ENCODE measurements around the gene ACOT11. TPM values are rescaled to one million over a fixed set of nuclear protein-coding genes. Genes with fewer than 3 reads are reported as not detected.

Gene ACOT11
- total and polyA plus RNA-seq, 2 donors (not counting 1 experiment from before 2014, with no cell fraction given), result 0.73 to 2.5 TPM

DNA sequence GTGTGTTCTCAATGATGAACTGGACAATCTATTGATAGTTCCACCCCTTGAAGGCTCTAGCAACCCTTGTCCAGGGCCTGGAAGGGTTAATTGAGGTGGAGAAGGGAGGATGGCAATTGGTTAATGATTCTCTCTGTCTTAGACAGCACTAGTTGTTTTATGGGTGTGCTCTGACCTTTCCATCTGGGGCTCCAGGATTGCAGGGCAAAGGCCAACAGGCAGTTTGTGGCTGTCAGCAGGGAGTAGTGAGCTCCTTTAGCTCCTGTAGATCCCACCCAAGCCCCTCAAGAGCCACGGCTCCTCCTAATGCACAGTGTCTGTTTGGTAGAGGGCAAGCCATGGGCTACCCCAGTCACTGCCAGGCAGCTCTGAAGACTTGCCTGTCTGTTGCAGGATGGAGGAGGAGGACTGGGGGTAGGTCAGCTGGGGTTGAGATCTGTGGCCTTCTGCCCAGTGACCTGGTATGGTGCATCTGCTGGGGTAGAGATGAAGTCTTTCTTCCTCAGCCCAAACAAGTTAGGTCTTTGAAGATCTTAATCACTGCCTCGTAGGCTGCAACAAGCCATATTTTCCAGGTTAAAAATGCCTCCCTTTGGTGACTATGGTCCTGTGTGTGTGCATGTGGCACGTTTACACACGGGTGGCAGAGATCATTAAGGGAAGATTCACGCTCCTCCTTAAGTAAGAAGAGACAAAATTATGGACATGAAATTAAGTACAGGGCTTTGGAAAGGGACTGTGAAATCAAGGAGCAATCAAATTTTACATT is 101.3 kb downstream of the ACOT11 start:
- no peaks in the 10 kb centered on the region for H3K4me1 ChIP-seq (ENCODE audit: control insufficient read depth, extremely low read depth, insufficient read depth, low read length)
- H3K4me3 ChIP-seq (replicated peaks in 1 of 4; ENCODE audit: control extremely low read depth in 1 of 4, insufficient read depth in 1 of 4, low read depth in 3 of 4, low read length in 4 of 4), result no peak overlapping the region
- H4K20me1 ChIP-seq (ENCODE audit: control insufficient read depth, extremely low read depth, insufficient read depth, low read length), result no peaks in the 10 kb centered on the region
- H3K79me2 ChIP-seq (ENCODE audit: control insufficient read depth, insufficient read depth, low read length), result no peaks in the 10 kb centered on the region
- H2AFZ ChIP-seq (ENCODE audit: low read length), result no peak overlapping the region
- H3K27me3 ChIP-seq (ENCODE audit: control insufficient read depth, insufficient read depth, low read length), result peaks cover 13% of the 10 kb centered on the region
- no peak overlapping the region for H3K9ac ChIP-seq (ENCODE audit: insufficient read depth, low read length)
- no peaks in the 10 kb centered on the region for H3K9me3 ChIP-seq (ENCODE audit: control insufficient read depth, insufficient read depth, low read depth, low read length)
- H3K36me3 ChIP-seq (ENCODE audit: control insufficient read depth, insufficient read depth, low read length), result no peaks in the 10 kb centered on the region
- no peak overlapping the region for H3K4me2 ChIP-seq (ENCODE audit: extremely low read depth, insufficient read depth, low read length)
- no peak overlapping the region for H3K27ac ChIP-seq (ENCODE audit: insufficient read depth, low read length)
- TF ChIP-seq, protein P1, sequence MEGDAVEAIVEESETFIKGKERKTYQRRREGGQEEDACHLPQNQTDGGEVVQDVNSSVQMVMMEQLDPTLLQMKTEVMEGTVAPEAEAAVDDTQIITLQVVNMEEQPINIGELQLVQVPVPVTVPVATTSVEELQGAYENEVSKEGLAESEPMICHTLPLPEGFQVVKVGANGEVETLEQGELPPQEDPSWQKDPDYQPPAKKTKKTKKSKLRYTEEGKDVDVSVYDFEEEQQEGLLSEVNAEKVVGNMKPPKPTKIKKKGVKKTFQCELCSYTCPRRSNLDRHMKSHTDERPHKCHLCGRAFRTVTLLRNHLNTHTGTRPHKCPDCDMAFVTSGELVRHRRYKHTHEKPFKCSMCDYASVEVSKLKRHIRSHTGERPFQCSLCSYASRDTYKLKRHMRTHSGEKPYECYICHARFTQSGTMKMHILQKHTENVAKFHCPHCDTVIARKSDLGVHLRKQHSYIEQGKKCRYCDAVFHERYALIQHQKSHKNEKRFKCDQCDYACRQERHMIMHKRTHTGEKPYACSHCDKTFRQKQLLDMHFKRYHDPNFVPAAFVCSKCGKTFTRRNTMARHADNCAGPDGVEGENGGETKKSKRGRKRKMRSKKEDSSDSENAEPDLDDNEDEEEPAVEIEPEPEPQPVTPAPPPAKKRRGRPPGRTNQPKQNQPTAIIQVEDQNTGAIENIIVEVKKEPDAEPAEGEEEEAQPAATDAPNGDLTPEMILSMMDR (conservative IDR thresholded peaks at IDR 0.05 in 1 of 2, IDR thresholded peaks at IDR 0.05 in 1 of 2; ENCODE audit: low read depth in 1 of 2, low read length in 2 of 2), result no peak
- no peak for TF ChIP-seq EZH2 (IDR thresholded peaks at IDR 0.05; ENCODE audit: low read length, missing control alignments)
- DNase-seq (ENCODE audit: low read depth in 2 of 2), result no peak

DNA sequence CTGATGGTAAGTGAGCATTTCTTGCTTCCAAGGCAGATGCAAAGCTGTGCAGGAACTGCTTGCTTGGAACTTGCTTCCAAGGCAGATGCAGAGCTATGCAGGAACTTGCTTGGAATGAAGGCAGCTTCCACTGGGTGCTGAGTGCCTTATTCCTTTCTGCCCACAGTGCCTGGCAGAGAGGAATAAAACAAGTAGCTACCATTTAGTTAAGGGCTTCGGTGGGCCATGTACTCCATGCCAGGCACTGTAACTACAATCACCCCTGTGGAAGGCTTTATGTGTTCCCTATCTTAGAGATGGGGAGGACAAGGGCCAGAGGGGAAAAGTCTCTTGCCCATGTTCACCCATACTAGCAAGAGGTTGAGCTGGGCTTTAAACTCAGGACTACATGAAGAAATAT is 101.9 kb downstream of the ACOT11 start:
- Histone ChIP-seq H3K27me3 (ENCODE audit: control insufficient read depth, insufficient read depth, low read length) (peaks cover 13% of the 10 kb centered on the region), H2AFZ (ENCODE audit: low read length) (no peak overlapping the region)
- no peak for TF ChIP-seq EZH2 (IDR thresholded peaks at IDR 0.05; ENCODE audit: low read length, missing control alignments)
- TF ChIP-seq, protein P1 (conservative IDR thresholded peaks at IDR 0.05 in 1 of 2, IDR thresholded peaks at IDR 0.05 in 1 of 2; ENCODE audit: low read depth in 1 of 2, low read length in 2 of 2), result no peak

GRCh38 chr1:54650417-54650816 is 102.4 kb downstream of the ACOT11 start:
- Histone ChIP-seq H3K79me2 (ENCODE audit: control insufficient read depth, insufficient read depth, low read length) (no peaks in the 10 kb centered on the region), H3K9ac (ENCODE audit: insufficient read depth, low read length) (no peak overlapping the region), H4K20me1 (ENCODE audit: control insufficient read depth, extremely low read depth, insufficient read depth, low read length) (no peaks in the 10 kb centered on the region), H3K36me3 (ENCODE audit: control insufficient read depth, insufficient read depth, low read length) (no peaks in the 10 kb centered on the region), H2AFZ (ENCODE audit: low read length) (no peak overlapping the region), H3K9me3 (ENCODE audit: control insufficient read depth, insufficient read depth, low read depth, low read length) (no peaks in the 10 kb centered on the region), H3K4me2 (ENCODE audit: extremely low read depth, insufficient read depth, low read length) (no peak overlapping the region), H3K4me1 (ENCODE audit: control insufficient read depth, extremely low read depth, insufficient read depth, low read length) (no peaks in the 10 kb centered on the region), H3K27ac (ENCODE audit: insufficient read depth, low read length) (no peak overlapping the region), H3K27me3 (ENCODE audit: control insufficient read depth, insufficient read depth, low read length) (peaks cover 13% of the 10 kb centered on the region), H3K4me3 (replicated peaks in 1 of 4; ENCODE audit: control extremely low read depth in 1 of 4, insufficient read depth in 1 of 4, low read depth in 3 of 4, low read length in 4 of 4) (no peak overlapping the region)
- TF ChIP-seq EZH2 (IDR thresholded peaks at IDR 0.05; ENCODE audit: low read length, missing control alignments), result no peak
- TF ChIP-seq, protein P1 (conservative IDR thresholded peaks at IDR 0.05 in 1 of 2, IDR thresholded peaks at IDR 0.05 in 1 of 2; ENCODE audit: low read depth in 1 of 2, low read length in 2 of 2), result no peak
- DNase-seq (ENCODE audit: low read depth in 2 of 2), result no peak

More for the DNA sequence above, 101.9 kb downstream of the ACOT11 start:
- no peaks in the 10 kb centered on the region for H3K79me2 ChIP-seq (ENCODE audit: control insufficient read depth, insufficient read depth, low read length)
- H3K4me3 ChIP-seq (replicated peaks in 1 of 4; ENCODE audit: control extremely low read depth in 1 of 4, insufficient read depth in 1 of 4, low read depth in 3 of 4, low read length in 4 of 4), result no peak overlapping the region
- H3K9ac ChIP-seq (ENCODE audit: insufficient read depth, low read length), result no peak overlapping the region
- H4K20me1 ChIP-seq (ENCODE audit: control insufficient read depth, extremely low read depth, insufficient read depth, low read length), result no peaks in the 10 kb centered on the region
- no peaks in the 10 kb centered on the region for H3K4me1 ChIP-seq (ENCODE audit: control insufficient read depth, extremely low read depth, insufficient read depth, low read length)
- H3K36me3 ChIP-seq (ENCODE audit: control insufficient read depth, insufficient read depth, low read length), result no peaks in the 10 kb centered on the region
- no peaks in the 10 kb centered on the region for H3K9me3 ChIP-seq (ENCODE audit: control insufficient read depth, insufficient read depth, low read depth, low read length)
- no peak for DNase-seq (ENCODE audit: low read depth in 2 of 2)
- no peak overlapping the region for H3K27ac ChIP-seq (ENCODE audit: insufficient read depth, low read length)
- H3K4me2 ChIP-seq (ENCODE audit: extremely low read depth, insufficient read depth, low read length), result no peak overlapping the region

All from fibroblast of lung (primary cell).